GM13977 (cell line): ENCODE data around the gene PRSS57.
A peak's percentile ranks its signal among the peaks of the same experiment; 100 is the strongest.
"Not testable (repeated sequence)": the region's sequence is repeated elsewhere in the genome, so short reads cannot be mapped to it uniquely, and the experiment has no call there.

Source experiments
- DNase-seq: peaks from one replicate; pipeline ENCODE4 v3.0.0; 2012; ENCODE audit warnings: low spot score
- in situ Hi-C: fragments of 300-500 bp; cut with MboI; formaldehyde crosslinking; loops from one replicate; pipeline ENCODE4 v1.12.0; 2022; ENCODE audit warnings: low sequenced_read_pairs, low pct_unique_long_range_greater_than_20kb, mixed read lengths, inconsistent platforms; ENCODE audit not compliant: unreplicated experiment
- TF ChIP-seq, protein P1 (sequence below): IDR thresholded peaks from 2 replicates; pipeline ENCODE4 v1.5.1; 2012; ENCODE audit warnings: mild to moderate bottlenecking, control low read depth; ENCODE audit not compliant: insufficient read depth; ENCODE audit errors: extremely low read depth, missing control alignments

Gene PRSS57

DNA sequence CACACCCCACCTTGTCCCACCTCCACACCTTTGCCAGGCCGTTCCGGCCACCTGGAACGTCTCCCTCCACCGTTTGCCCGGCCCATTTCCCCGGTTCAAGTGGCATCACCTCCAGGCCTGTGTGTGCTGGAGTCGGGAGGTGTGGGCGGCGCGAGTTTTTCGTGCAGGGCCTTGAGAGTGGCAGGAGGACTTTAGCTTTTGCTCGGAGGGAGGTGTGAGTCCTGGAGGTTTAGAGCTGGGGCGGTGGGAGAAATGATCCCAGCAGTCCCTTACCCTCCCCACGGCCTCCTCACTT, 9.1 kb upstream of the PRSS57 start:
- in situ Hi-C loops = no loop called here
- TF ChIP-seq, protein P1, sequence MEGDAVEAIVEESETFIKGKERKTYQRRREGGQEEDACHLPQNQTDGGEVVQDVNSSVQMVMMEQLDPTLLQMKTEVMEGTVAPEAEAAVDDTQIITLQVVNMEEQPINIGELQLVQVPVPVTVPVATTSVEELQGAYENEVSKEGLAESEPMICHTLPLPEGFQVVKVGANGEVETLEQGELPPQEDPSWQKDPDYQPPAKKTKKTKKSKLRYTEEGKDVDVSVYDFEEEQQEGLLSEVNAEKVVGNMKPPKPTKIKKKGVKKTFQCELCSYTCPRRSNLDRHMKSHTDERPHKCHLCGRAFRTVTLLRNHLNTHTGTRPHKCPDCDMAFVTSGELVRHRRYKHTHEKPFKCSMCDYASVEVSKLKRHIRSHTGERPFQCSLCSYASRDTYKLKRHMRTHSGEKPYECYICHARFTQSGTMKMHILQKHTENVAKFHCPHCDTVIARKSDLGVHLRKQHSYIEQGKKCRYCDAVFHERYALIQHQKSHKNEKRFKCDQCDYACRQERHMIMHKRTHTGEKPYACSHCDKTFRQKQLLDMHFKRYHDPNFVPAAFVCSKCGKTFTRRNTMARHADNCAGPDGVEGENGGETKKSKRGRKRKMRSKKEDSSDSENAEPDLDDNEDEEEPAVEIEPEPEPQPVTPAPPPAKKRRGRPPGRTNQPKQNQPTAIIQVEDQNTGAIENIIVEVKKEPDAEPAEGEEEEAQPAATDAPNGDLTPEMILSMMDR = no peak
- no peak for DNase-seq

DNA sequence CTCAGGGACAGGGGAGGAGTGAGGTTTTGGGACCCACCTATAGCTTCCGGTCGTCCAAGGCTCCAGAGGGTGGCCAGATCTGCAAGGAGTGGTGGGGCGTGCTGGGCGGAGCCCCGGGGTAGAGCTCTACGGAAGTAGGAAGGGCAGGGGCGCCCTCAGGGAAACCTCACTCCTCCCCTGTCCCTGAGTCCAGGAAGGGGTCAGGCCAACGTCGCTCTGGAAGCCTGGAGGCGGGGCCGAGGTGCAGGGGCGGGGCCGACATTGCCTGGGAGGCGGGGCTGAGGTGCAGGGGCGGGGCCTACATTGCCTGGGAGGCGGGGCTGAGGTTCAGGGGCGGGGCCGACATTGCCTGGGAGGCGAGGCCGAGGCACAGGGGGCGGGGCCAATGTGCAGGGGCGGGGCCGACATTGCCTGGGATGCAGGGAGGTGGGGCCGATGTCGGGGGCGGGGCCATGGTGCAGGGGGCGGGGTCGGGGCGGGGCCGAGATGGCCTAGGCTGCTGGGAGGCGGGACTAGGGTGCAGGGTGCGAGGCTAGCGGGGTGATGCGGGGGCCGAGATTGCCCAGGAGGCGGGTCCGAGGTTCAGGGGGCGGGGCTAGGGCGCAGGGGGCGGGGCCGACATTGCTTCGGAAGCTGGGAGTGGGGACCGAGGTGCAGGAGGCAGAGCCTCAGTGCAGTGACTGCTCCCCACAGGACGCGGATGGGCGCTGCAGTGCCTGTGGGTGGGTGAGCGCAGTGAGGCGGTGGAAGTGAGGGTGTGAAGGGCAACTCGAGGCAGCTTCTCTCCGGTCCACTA, 8.6 kb upstream of the PRSS57 start:
- in situ Hi-C loops = no loop called here
- TF ChIP-seq, protein P1 = no peak
- peak; percentile 84 for DNase-seq

DNA sequence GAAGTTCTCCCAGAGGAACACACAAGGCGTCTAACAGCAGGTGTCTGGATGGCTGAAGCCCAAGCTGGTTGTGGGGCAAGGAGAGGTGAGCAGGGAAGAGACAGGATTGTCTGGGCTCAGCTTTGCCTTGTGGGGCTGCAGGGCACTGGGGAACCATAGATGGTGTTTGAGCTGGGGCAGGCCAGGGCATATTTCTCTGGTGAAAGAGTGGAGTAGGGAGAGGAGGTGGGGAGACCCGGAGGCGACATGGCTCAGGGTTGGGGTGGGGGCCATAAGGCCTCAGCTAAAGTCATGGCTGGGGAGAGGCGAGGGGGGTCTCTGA, 8.0 kb upstream of the PRSS57 start:
- in situ Hi-C loops = no loop called here
- TF ChIP-seq, protein P1 = no peak
- DNase-seq = no peak

GRCh38 chr19:702847-703246, 7.6 kb upstream of the PRSS57 start:
- DNase-seq, in situ Hi-C loops: not testable (repeated sequence)

GRCh38 chr19:699885-700284, 4.6 kb upstream of the PRSS57 start:
- DNase-seq, in situ Hi-C loops: not testable (repeated sequence)

DNA sequence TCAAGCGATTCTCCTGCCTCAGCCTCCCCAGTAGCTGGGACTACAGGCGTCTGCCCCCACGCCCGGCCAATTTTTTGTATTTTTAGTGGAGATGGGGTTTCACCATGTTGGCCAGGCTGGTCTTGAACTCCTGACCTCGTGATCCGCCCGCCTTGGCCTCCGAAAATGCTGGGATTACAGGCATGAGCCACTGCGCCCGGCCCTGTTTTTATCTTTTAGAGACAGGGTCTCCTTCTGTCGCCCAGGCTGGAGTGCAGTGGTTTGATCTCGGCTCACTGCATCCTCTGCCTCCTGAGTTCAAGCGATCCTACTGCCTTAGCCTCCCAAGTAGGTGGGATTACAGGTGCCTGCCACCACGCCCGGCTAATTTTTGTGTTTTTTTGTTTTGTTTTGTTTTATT, 3.3 kb upstream of the PRSS57 start:
- DNase-seq, in situ Hi-C loops: not testable (repeated sequence)

DNA sequence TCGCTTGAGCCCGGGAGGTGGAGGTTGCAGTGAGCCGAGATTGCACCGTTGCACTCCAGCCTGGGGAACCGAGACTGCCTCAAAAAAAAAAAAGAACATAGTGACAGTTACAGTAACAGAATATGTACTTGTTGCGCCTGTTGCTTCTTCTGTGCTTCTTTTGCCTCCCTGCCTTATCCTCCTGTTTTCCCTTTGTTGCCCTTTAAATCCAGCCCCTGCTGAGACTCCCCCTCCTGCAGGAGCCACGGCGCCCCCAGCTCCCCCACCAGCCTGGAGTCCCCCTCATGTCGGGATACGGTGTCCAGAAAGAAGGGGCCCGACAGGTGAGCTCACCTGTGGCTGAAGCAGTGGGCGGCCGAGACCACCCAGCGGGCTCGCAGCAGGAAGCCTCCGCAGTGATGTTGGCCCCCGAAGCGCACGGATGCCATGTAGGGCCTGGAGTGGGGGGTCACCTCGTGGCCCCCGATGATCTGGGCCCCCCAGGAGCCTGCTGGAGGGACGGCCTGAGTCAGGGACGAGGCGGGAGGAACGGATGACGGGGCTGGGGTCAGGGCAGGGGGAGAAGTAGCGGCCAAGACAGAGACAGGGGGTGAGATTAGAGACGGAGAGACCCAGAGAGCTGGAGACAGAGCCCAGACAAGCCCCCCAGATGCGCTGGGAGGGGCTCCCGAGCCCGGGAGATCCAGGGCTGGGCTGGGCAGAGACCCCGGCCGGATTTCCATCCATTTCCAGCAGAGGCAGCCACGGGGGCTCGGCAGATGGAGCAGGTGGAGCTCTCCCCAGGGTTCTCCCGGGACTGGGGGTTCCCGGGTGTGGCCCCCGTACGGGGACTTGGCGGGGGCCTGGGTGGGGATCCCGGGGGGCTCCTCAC, 536 bp downstream of the PRSS57 start:
- in situ Hi-C loops = no loop called here
- DNase-seq = no peak
- TF ChIP-seq, protein P1 = no peak

DNA sequence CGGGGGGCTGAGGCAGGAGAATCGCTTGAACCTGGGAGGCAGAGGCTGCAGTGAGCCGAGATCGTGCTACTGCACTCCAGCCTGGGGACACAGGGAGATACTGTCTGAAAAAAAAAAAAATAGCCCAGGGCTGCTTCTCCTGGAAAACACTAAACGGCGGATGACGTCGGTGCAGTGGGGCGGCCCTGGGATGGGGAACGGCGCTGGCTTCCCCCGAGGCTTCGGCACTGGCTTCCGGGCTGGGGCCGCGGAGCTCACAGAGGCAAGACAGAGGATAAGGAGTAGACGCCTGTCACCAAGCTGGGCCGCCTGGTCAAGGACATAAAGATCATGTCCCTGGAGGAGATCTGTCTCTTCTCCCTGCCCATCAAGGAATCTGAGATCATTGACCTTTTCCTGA, 5.0 kb downstream of the PRSS57 start:
- in situ Hi-C loops = no loop called here
- DNase-seq = no peak
- TF ChIP-seq, protein P1 = no peak
